Loucy (cell line): Measurements from ENCODE around the gene LCE2D.
"Not testable (repeated sequence)": the region's sequence is repeated elsewhere in the genome, so short reads cannot be mapped to it uniquely, and the experiment has no call there.

Source experiments
- CTCF ChIP-seq: fragments of 200-600 bp; sonication (generic); conservative IDR thresholded peaks from 2 replicates; pipeline ENCODE4 v1.5.1; 2014; ENCODE audit warnings: mild to moderate bottlenecking, antibody characterized with exemption, low read length
- EZH2phosphoT487 ChIP-seq: fragments of 200-600 bp; IDR thresholded peaks from 2 replicates; pipeline ENCODE4 v1.6.1; 2018; ENCODE audit warnings: antibody characterized with exemption, mild to moderate bottlenecking, moderate library complexity, borderline replicate concordance

- TF ChIP-seq CTCF, EZH2phosphoT487: not testable (repeated sequence)
Observed at GRCh38 chr1:152685823-152686222, 22.6 kb downstream of the LCE2D start, which contains the start of gene LCE2B.
